Measurements from ENCODE around the gene CXCL8.

- TF ChIP-seq, protein P1, sequence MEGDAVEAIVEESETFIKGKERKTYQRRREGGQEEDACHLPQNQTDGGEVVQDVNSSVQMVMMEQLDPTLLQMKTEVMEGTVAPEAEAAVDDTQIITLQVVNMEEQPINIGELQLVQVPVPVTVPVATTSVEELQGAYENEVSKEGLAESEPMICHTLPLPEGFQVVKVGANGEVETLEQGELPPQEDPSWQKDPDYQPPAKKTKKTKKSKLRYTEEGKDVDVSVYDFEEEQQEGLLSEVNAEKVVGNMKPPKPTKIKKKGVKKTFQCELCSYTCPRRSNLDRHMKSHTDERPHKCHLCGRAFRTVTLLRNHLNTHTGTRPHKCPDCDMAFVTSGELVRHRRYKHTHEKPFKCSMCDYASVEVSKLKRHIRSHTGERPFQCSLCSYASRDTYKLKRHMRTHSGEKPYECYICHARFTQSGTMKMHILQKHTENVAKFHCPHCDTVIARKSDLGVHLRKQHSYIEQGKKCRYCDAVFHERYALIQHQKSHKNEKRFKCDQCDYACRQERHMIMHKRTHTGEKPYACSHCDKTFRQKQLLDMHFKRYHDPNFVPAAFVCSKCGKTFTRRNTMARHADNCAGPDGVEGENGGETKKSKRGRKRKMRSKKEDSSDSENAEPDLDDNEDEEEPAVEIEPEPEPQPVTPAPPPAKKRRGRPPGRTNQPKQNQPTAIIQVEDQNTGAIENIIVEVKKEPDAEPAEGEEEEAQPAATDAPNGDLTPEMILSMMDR (IDR thresholded peaks at IDR 0.05) = no peak
- TF ChIP-seq POLR2AphosphoS5 (IDR thresholded peaks at IDR 0.05; ENCODE audit: low read depth, low read length) (no peak), TCF7L2 (IDR thresholded peaks at IDR 0.05; ENCODE audit: low read depth, low read length) (no peak), REST (IDR thresholded peaks at IDR 0.05; ENCODE audit: insufficient read depth in 1 of 2, low read depth in 2 of 2, low read length in 1 of 2) (no peak), SIN3A (IDR thresholded peaks at IDR 0.05; ENCODE audit: borderline replicate concordance, insufficient read depth, low read depth, low read length) (no peak)
These were observed 35.3 kb upstream of the CXCL8 start for GRCh38 chr4:73705056-73705432.

Measured in Panc1 (cell line).